ENCODE measurements around the gene HS6ST1.

HS6ST1 gene

DNA sequence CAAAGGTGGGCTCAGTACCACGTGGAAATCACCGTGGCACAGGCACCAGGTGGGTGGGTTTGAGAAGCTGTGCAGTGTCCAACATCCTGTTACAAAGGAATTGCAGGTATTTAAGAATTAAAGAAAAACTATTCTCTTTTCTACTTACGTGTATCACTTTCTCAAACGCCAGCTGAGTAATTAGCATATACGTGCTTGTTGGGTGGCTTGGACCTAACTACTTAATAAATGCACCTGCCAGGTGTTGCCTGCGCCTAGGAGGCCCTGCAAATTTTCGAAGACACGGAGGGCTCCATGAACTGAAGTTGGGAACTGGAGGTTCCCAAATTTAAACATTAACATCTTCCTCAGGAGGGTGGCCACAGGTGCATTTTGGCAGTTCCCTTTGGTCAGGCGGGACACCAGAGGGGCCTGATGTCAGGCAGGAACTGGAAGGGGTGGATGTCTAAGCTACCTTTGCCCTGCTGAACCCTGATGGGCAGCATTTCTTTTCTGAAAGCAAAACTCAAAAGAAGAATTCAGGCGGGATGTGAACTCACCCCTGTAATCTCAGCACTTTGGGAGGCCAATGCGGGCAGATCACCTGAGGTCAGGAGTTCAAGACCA is 84.8 kb downstream of the HS6ST1 start:
- ChIA-PET CTCF (interaction anchor here (0.5 to 1.3 kb wide), 9 partner anchors 9 to 1152 kb away, joined by 3 to 6 read pairs (median 4); no protein-coding TSS in a partner anchor), POLR2A (no interaction called here)
- H3K27ac ChIP-seq (ENCODE audit: extremely low read depth, low read depth, low read length), result no peak overlapping the region
- no peaks in the 10 kb centered on the region; a peak in 1 of 3 replicates for H3K36me3 ChIP-seq (ENCODE audit: control insufficient read depth in 2 of 2, insufficient read depth in 1 of 2, low read length in 2 of 2)
- no peak overlapping the region for H3K4me3 ChIP-seq (ENCODE audit: low read depth, low read length)
- no peaks in the 10 kb centered on the region for H3K9me3 ChIP-seq (ENCODE audit: control insufficient read depth, insufficient read depth, low read depth, low read length)
- TF ChIP-seq, protein P1, sequence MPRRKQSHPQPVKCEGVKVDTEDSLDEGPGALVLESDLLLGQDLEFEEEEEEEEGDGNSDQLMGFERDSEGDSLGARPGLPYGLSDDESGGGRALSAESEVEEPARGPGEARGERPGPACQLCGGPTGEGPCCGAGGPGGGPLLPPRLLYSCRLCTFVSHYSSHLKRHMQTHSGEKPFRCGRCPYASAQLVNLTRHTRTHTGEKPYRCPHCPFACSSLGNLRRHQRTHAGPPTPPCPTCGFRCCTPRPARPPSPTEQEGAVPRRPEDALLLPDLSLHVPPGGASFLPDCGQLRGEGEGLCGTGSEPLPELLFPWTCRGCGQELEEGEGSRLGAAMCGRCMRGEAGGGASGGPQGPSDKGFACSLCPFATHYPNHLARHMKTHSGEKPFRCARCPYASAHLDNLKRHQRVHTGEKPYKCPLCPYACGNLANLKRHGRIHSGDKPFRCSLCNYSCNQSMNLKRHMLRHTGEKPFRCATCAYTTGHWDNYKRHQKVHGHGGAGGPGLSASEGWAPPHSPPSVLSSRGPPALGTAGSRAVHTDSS (tag by site-specific recombination; IDR thresholded peaks at IDR 0.05), result peak; percentile 71; the same call in 1 of the 2 replicates
- TF ChIP-seq ZNF571 (tag by site-specific recombination; IDR thresholded peaks at IDR 0.05), result no peak
- no peak for TF ChIP-seq ZNF391 (tag by site-specific recombination; IDR thresholded peaks at IDR 0.05; ENCODE audit: borderline replicate concordance, low read depth)
- no peaks in the 10 kb centered on the region; the same call in 1 of the 2 replicates for H3K4me1 ChIP-seq (ENCODE audit: control insufficient read depth, insufficient read depth, low read length)

DNA sequence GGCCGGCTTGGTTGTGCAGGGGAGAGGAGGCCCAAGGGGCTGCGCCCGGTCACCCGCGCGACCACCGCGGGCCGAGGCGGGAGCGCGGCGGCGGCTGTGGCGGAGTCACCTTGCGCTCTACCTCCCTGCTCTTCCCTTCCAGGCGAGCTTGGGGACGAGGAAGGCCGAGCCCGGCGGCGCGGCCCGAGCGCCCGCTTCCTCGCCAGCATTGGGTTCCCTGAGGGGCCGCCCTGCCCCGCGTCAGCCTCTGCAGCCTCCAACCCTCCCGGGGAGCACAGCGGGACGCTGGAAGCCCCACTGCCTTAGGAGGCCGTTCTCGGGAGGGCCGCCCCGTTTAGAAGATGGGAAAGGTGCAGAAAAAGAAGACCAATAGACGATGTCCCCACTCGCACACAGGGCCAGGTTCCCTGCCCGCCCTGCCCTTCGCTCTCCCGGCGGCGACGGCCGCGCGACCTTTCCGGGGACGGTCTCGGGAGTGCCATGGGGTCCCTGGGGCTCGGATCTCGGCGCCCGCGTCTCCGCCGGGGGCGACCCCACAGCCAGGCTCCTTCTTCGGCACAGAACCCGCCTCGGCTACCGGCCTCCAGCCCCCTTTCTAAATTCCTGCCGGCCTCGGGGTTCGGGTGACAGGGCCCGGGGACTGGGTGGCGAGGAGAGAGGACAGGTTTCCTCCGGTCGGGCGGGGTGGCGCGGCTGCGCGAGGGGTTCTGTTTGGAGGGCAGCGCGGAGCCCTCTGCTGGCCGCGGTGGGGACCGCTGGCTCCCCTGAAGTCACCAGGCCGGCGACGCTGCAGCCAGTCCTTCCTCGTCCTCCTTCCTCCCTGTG is 85.5 kb downstream of the HS6ST1 start:
- no peaks in the 10 kb centered on the region for H3K9me3 ChIP-seq (ENCODE audit: control insufficient read depth, insufficient read depth, low read depth, low read length)
- H3K4me1 ChIP-seq (ENCODE audit: control insufficient read depth, insufficient read depth, low read length), result no peaks in the 10 kb centered on the region; the same call in 1 of the 2 replicates
- H3K4me3 ChIP-seq (ENCODE audit: low read depth, low read length), result peak overlapping the region; percentile 61
- peak overlapping the region; percentile 44; the same call in 1 of the 2 replicates for H3K27ac ChIP-seq (ENCODE audit: extremely low read depth, low read depth, low read length)
- CTCF ChIA-PET, result interaction anchor here (0.6 to 1.3 kb wide), 5 partner anchors 8 to 121 kb away, joined by 3 to 6 read pairs (median 3); no protein-coding TSS in a partner anchor
- H3K36me3 ChIP-seq (ENCODE audit: control insufficient read depth in 2 of 2, insufficient read depth in 1 of 2, low read length in 2 of 2), result no peaks in the 10 kb centered on the region; a peak in 1 of 3 replicates
- POLR2A ChIA-PET, result no interaction called here
- TF ChIP-seq, protein P2, sequence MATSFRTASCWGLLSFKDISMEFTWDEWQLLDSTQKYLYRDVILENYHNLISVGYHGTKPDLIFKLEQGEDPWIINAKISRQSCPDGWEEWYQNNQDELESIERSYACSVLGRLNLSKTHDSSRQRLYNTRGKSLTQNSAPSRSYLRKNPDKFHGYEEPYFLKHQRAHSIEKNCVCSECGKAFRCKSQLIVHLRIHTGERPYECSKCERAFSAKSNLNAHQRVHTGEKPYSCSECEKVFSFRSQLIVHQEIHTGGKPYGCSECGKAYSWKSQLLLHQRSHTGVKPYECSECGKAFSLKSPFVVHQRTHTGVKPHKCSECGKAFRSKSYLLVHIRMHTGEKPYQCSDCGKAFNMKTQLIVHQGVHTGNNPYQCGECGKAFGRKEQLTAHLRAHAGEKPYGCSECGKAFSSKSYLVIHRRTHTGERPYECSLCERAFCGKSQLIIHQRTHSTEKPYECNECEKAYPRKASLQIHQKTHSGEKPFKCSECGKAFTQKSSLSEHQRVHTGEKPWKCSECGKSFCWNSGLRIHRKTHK (tag by site-specific recombination; IDR thresholded peaks at IDR 0.05), result no peak
- no peak for TF ChIP-seq ZBTB7A (tag by site-specific recombination; IDR thresholded peaks at IDR 0.05; ENCODE audit: low read depth)
- TF ChIP-seq ZNF510 (tag by site-specific recombination; IDR thresholded peaks at IDR 0.05; ENCODE audit: insufficient replicate concordance), result no peak
- no peak for TF ChIP-seq GFI1B (tag by site-specific recombination; IDR thresholded peaks at IDR 0.05)
- TF ChIP-seq GLIS2 (tag by site-specific recombination; IDR thresholded peaks at IDR 0.05), result peak; percentile 59
- no peak for TF ChIP-seq ZNF292 (tag by site-specific recombination; IDR thresholded peaks at IDR 0.05; ENCODE audit: borderline replicate concordance, low read depth)
- TF ChIP-seq RBAK (tag by site-specific recombination; IDR thresholded peaks at IDR 0.05), result no peak
- no peak for TF ChIP-seq ZNF837 (tag by site-specific recombination; IDR thresholded peaks at IDR 0.05)
- 0 out of 2 replicates have a peak, but pooled peaks have one; percentile 18 for TF ChIP-seq ZNF76 (tag by site-specific recombination; IDR thresholded peaks at IDR 0.05; ENCODE audit: borderline replicate concordance, low read depth)
- no peak for TF ChIP-seq ZNF624 (tag by site-specific recombination; IDR thresholded peaks at IDR 0.05)
- TF ChIP-seq, protein P3, sequence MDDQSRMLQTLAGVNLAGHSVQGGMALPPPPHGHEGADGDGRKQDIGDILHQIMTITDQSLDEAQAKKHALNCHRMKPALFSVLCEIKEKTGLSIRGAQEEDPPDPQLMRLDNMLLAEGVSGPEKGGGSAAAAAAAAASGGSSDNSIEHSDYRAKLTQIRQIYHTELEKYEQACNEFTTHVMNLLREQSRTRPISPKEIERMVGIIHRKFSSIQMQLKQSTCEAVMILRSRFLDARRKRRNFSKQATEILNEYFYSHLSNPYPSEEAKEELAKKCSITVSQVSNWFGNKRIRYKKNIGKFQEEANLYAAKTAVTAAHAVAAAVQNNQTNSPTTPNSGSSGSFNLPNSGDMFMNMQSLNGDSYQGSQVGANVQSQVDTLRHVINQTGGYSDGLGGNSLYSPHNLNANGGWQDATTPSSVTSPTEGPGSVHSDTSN (CRISPR knock-in tag; IDR thresholded peaks at IDR 0.05), result no peak
- TF ChIP-seq, protein P4, sequence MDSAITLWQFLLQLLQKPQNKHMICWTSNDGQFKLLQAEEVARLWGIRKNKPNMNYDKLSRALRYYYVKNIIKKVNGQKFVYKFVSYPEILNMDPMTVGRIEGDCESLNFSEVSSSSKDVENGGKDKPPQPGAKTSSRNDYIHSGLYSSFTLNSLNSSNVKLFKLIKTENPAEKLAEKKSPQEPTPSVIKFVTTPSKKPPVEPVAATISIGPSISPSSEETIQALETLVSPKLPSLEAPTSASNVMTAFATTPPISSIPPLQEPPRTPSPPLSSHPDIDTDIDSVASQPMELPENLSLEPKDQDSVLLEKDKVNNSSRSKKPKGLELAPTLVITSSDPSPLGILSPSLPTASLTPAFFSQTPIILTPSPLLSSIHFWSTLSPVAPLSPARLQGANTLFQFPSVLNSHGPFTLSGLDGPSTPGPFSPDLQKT (IDR thresholded peaks at IDR 0.05; ENCODE audit: borderline replicate concordance, low read depth, low read length), result no peak
- 0 out of 2 replicates have a peak, but pooled peaks have one; percentile 70 for TF ChIP-seq ZBTB48 (tag by site-specific recombination; IDR thresholded peaks at IDR 0.05)
- peak; percentile 12; the same call in 1 of the 2 replicates for TF ChIP-seq ZNF341 (tag by site-specific recombination; IDR thresholded peaks at IDR 0.05; ENCODE audit: low read depth)
- peak; percentile 84 for TF ChIP-seq ZNF423 (tag by site-specific recombination; IDR thresholded peaks at IDR 0.05)
- TF ChIP-seq, protein P5, sequence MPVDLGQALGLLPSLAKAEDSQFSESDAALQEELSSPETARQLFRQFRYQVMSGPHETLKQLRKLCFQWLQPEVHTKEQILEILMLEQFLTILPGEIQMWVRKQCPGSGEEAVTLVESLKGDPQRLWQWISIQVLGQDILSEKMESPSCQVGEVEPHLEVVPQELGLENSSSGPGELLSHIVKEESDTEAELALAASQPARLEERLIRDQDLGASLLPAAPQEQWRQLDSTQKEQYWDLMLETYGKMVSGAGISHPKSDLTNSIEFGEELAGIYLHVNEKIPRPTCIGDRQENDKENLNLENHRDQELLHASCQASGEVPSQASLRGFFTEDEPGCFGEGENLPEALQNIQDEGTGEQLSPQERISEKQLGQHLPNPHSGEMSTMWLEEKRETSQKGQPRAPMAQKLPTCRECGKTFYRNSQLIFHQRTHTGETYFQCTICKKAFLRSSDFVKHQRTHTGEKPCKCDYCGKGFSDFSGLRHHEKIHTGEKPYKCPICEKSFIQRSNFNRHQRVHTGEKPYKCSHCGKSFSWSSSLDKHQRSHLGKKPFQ (tag by site-specific recombination; IDR thresholded peaks at IDR 0.05), result no peak
- TF ChIP-seq, protein P6, sequence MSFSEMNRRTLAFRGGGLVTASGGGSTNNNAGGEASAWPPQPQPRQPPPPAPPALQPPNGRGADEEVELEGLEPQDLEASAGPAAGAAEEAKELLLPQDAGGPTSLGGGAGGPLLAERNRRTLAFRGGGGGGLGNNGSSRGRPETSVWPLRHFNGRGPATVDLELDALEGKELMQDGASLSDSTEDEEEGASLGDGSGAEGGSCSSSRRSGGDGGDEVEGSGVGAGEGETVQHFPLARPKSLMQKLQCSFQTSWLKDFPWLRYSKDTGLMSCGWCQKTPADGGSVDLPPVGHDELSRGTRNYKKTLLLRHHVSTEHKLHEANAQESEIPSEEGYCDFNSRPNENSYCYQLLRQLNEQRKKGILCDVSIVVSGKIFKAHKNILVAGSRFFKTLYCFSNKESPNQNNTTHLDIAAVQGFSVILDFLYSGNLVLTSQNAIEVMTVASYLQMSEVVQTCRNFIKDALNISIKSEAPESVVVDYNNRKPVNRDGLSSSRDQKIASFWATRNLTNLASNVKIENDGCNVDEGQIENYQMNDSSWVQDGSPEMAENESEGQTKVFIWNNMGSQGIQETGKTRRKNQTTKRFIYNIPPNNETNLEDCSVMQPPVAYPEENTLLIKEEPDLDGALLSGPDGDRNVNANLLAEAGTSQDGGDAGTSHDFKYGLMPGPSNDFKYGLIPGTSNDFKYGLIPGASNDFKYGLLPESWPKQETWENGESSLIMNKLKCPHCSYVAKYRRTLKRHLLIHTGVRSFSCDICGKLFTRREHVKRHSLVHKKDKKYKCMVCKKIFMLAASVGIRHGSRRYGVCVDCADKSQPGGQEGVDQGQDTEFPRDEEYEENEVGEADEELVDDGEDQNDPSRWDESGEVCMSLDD (tag by site-specific recombination; IDR thresholded peaks at IDR 0.05), result peak; percentile 86
- no peak for TF ChIP-seq ZBTB1 (tag by site-specific recombination; IDR thresholded peaks at IDR 0.05)
- TF ChIP-seq ZSCAN30 (tag by site-specific recombination; IDR thresholded peaks at IDR 0.05), result 0 out of 2 replicates have a peak, but pooled peaks have one; percentile 41
